ENCODE data around the gene MATR3. TPM values are rescaled to one million over a fixed set of nuclear protein-coding genes. Genes with fewer than 3 reads are reported as not detected.

MATR3 gene
- total RNA-seq, 1 donor from 2014 or later, result 58.8 TPM

GRCh38 chr5:139251695-139252288, 41.7 kb upstream of the MATR3 start:
- H3K27ac ChIP-seq, result no peak overlapping the region
- intact Hi-C loops (cut with DNase I), result no loop called here
- no peaks in the 10 kb centered on the region for H3K36me3 ChIP-seq
- TF ChIP-seq CTCF (IDR thresholded peaks at IDR 0.05), result no peak
- H3K4me3 ChIP-seq, result no peak overlapping the region
- H3K4me1 ChIP-seq, result no peaks in the 10 kb centered on the region
- H3K9me3 ChIP-seq, result no peaks in the 10 kb centered on the region
- no peak for DNase-seq (ENCODE audit: low spot score in 2 of 2)
- H3K27me3 ChIP-seq, result no peaks in the 10 kb centered on the region

GRCh38 chr5:139253115-139253514, 40.4 kb upstream of the MATR3 start:
- intact Hi-C loops (cut with DNase I), result no loop called here
- TF ChIP-seq CTCF (IDR thresholded peaks at IDR 0.05), result no peak

GRCh38 chr5:139256820-139257219, 36.7 kb upstream of the MATR3 start:
- no peak for DNase-seq (ENCODE audit: low spot score in 2 of 2)
- H3K4me3 ChIP-seq, result no peak overlapping the region
- peaks cover 0 to under 1% of the 10 kb centered on the region in 2 donors for H3K4me1 ChIP-seq
- H3K27ac ChIP-seq, result no peak overlapping the region
- H3K36me3 ChIP-seq, result no peaks in the 10 kb centered on the region
- H3K9me3 ChIP-seq, result no peaks in the 10 kb centered on the region
- intact Hi-C loops (cut with DNase I), result no loop called here
- H3K27me3 ChIP-seq, result no peaks in the 10 kb centered on the region
- no peak for TF ChIP-seq CTCF (IDR thresholded peaks at IDR 0.05)

More at GRCh38 chr5:139253115-139253514, 40.4 kb upstream of the MATR3 start:
- DNase-seq (ENCODE audit: low spot score in 2 of 2), result no peak
- Histone ChIP-seq H3K4me1 (no peaks in the 10 kb centered on the region), H3K27me3 (no peaks in the 10 kb centered on the region), H3K36me3 (no peaks in the 10 kb centered on the region), H3K9me3 (no peaks in the 10 kb centered on the region), H3K4me3 (no peak overlapping the region), H3K27ac (no peak overlapping the region)

GRCh38 chr5:139262059-139262741, 31.3 kb upstream of the MATR3 start:
- peak overlapping the region; percentile 28 to 49 for H3K27ac ChIP-seq

GRCh38 chr5:139262742-139263445, 30.6 kb upstream of the MATR3 start:
- TF ChIP-seq CTCF (IDR thresholded peaks at IDR 0.05), result peak; percentile 90 to 96 (median 95)
- Histone ChIP-seq H3K36me3 (no peaks in the 10 kb centered on the region), H3K4me1 (peaks cover 0 to 8% of the 10 kb centered on the region in 2 donors), H3K27ac (peak overlapping the region; percentile 28 to 49), H3K9me3 (no peaks in the 10 kb centered on the region), H3K4me3 (no peak overlapping the region), H3K27me3 (no peaks in the 10 kb centered on the region)
- peak; percentile 56 to 94 for DNase-seq (ENCODE audit: low spot score in 2 of 2)
- intact Hi-C loops (cut with DNase I), result loop anchor here (1.0 to 10.0 kb wide), 5 partner anchors 173 to 684 kb away; partner anchors contain the start of gene CTNNA1

More at GRCh38 chr5:139262059-139262741, 31.3 kb upstream of the MATR3 start:
- Histone ChIP-seq H3K4me1 (peaks cover 0 to 8% of the 10 kb centered on the region in 2 donors), H3K9me3 (no peaks in the 10 kb centered on the region), H3K4me3 (no peak overlapping the region), H3K36me3 (no peaks in the 10 kb centered on the region), H3K27me3 (no peaks in the 10 kb centered on the region)
- DNase-seq (ENCODE audit: low spot score in 2 of 2), result no peak
- intact Hi-C loops (cut with DNase I), result loop anchor here (1.0 to 10.0 kb wide), 5 partner anchors 172 to 683 kb away; partner anchors contain the start of gene CTNNA1
- TF ChIP-seq CTCF (IDR thresholded peaks at IDR 0.05), result no peak

Data from ascending aorta (tissue), 2 donors.